Mucosa of stomach (tissue), 1 donor: Measurements from ENCODE around the gene CYS1.

Experiments
- H3K27me3 ChIP-seq: one replicate; pipeline ENCODE4 v1.7.0; 2013; ENCODE audit warnings: mild to moderate bottlenecking, low read length; ENCODE audit not compliant: control insufficient read depth, insufficient read depth
- H3K36me3 ChIP-seq: one replicate; pipeline ENCODE4 v1.7.0; 2013; ENCODE audit warnings: low read length; ENCODE audit not compliant: control insufficient read depth, insufficient read depth
- H3K4me1 ChIP-seq: one replicate; pipeline ENCODE4 v1.7.0; 2013; ENCODE audit warnings: mild to moderate bottlenecking, low read length; ENCODE audit not compliant: control insufficient read depth, insufficient read depth
- H3K4me3 ChIP-seq: one replicate; pipeline ENCODE4 v1.7.0; 2013; ENCODE audit warnings: low read length
- H3K9ac ChIP-seq: one replicate; pipeline ENCODE4 v1.7.0; 2013; ENCODE audit warnings: mild to moderate bottlenecking, low read length, moderate library complexity
- H3K9me3 ChIP-seq: one replicate; pipeline ENCODE4 v1.7.0; 2013; ENCODE audit warnings: mild to moderate bottlenecking, low read length, moderate library complexity; ENCODE audit not compliant: control insufficient read depth
- donor health status: Pancreatic carcinoma.

Gene CYS1

GRCh38 chr2:10079870-10080535 lies at the start of gene CYS1:
TSS of gene CYS1 (minus strand) at chr2:10080411. CDS start at chr2:10080223, 188 bp downstream.
- Histone ChIP-seq H3K9me3 (no peaks in the 10 kb centered on the region), H3K27me3 (peaks cover 65% of the 10 kb centered on the region), H3K36me3 (no peaks in the 10 kb centered on the region), H3K4me3 (no peak within 1 kb of the TSS), H3K9ac (peak within 1 kb of the TSS; percentile 44), H3K4me1 (peaks cover 12% of the 10 kb centered on the region)

GRCh38 chr2:10129490-10129889 lies 49.3 kb upstream of the CYS1 start:
- no peaks in the 10 kb centered on the region for H3K9me3 ChIP-seq
- H3K4me1 ChIP-seq: peaks cover 10% of the 10 kb centered on the region
- H3K27me3 ChIP-seq: no peaks in the 10 kb centered on the region
- H3K9ac ChIP-seq: no peak overlapping the region
- H3K4me3 ChIP-seq: no peak overlapping the region
- H3K36me3 ChIP-seq: no peaks in the 10 kb centered on the region

- Histone ChIP-seq H3K9me3 (no peaks in the 10 kb centered on the region), H3K9ac (no peak overlapping the region), H3K4me1 (peaks cover 10% of the 10 kb centered on the region), H3K4me3 (no peak overlapping the region), H3K36me3 (no peaks in the 10 kb centered on the region), H3K27me3 (peaks cover 3% of the 10 kb centered on the region)
Observed at GRCh38 chr2:10128420-10128819, 48.2 kb upstream of the CYS1 start.

GRCh38 chr2:10126632-10127026 lies 46.4 kb upstream of the CYS1 start:
- no peaks in the 10 kb centered on the region for H3K9me3 ChIP-seq
- H3K4me3 ChIP-seq: no peak overlapping the region
- no peaks in the 10 kb centered on the region for H3K36me3 ChIP-seq
- peaks cover 8% of the 10 kb centered on the region for H3K27me3 ChIP-seq
- H3K4me1 ChIP-seq: peaks cover 15% of the 10 kb centered on the region
- no peak overlapping the region for H3K9ac ChIP-seq

- Histone ChIP-seq H3K4me1 (peaks cover 21% of the 10 kb centered on the region), H3K27me3 (peaks cover 8% of the 10 kb centered on the region), H3K9me3 (no peaks in the 10 kb centered on the region), H3K36me3 (no peaks in the 10 kb centered on the region), H3K4me3 (no peak overlapping the region), H3K9ac (no peak overlapping the region)
Observed at GRCh38 chr2:10125842-10126631, 45.8 kb upstream of the CYS1 start.

GRCh38 chr2:10124538-10125045 lies 44.4 kb upstream of the CYS1 start:
- Histone ChIP-seq H3K9me3 (no peaks in the 10 kb centered on the region), H3K36me3 (no peaks in the 10 kb centered on the region), H3K27me3 (peaks cover 8% of the 10 kb centered on the region), H3K9ac (no peak overlapping the region), H3K4me3 (no peak overlapping the region), H3K4me1 (peaks cover 25% of the 10 kb centered on the region)

- no peaks in the 10 kb centered on the region for H3K36me3 ChIP-seq
- peaks cover 8% of the 10 kb centered on the region for H3K27me3 ChIP-seq
- H3K4me1 ChIP-seq: peaks cover 25% of the 10 kb centered on the region
- peak overlapping the region; percentile 39 for H3K9ac ChIP-seq
- H3K4me3 ChIP-seq: no peak overlapping the region
- no peaks in the 10 kb centered on the region for H3K9me3 ChIP-seq
Observed at GRCh38 chr2:10123281-10123680, 43.1 kb upstream of the CYS1 start.

- H3K9ac ChIP-seq: peak within 1 kb of the TSS; percentile 60
- H3K36me3 ChIP-seq: no peaks in the 10 kb centered on the region
- H3K4me1 ChIP-seq: peaks cover 25% of the 10 kb centered on the region
- H3K27me3 ChIP-seq: peaks cover 8% of the 10 kb centered on the region
- H3K9me3 ChIP-seq: no peaks in the 10 kb centered on the region
- peak within 1 kb of the TSS; percentile 40 for H3K4me3 ChIP-seq
Observed at GRCh38 chr2:10122500-10123280, 42.5 kb upstream of the CYS1 start, which contains the start of gene RRM2. TSS of gene RRM2 (plus strand) at chr2:10122739. CDS start at chr2:10122799, 60 bp downstream.

- Histone ChIP-seq H3K9ac (peak overlapping the region; percentile 60), H3K4me3 (peak overlapping the region; percentile 60), H3K36me3 (no peaks in the 10 kb centered on the region), H3K4me1 (peaks cover 16% of the 10 kb centered on the region), H3K9me3 (no peaks in the 10 kb centered on the region), H3K27me3 (peaks cover 8% of the 10 kb centered on the region)
Observed at GRCh38 chr2:10120877-10121574, 40.8 kb upstream of the CYS1 start.

- H3K9ac ChIP-seq: peak overlapping the region; percentile 60
- no peaks in the 10 kb centered on the region for H3K9me3 ChIP-seq
- peaks cover 15% of the 10 kb centered on the region for H3K4me1 ChIP-seq
- H3K27me3 ChIP-seq: peaks cover 8% of the 10 kb centered on the region
- H3K36me3 ChIP-seq: no peaks in the 10 kb centered on the region
- H3K4me3 ChIP-seq: peak overlapping the region; percentile 60
Observed at GRCh38 chr2:10120158-10120876, 40.1 kb upstream of the CYS1 start.
